Measurements from ENCODE around the gene RIC1.
"Not testable (repeated sequence)": the region's sequence is repeated elsewhere in the genome, so short reads cannot be mapped to it uniquely, and the experiment has no call there.

Gene RIC1

DNA sequence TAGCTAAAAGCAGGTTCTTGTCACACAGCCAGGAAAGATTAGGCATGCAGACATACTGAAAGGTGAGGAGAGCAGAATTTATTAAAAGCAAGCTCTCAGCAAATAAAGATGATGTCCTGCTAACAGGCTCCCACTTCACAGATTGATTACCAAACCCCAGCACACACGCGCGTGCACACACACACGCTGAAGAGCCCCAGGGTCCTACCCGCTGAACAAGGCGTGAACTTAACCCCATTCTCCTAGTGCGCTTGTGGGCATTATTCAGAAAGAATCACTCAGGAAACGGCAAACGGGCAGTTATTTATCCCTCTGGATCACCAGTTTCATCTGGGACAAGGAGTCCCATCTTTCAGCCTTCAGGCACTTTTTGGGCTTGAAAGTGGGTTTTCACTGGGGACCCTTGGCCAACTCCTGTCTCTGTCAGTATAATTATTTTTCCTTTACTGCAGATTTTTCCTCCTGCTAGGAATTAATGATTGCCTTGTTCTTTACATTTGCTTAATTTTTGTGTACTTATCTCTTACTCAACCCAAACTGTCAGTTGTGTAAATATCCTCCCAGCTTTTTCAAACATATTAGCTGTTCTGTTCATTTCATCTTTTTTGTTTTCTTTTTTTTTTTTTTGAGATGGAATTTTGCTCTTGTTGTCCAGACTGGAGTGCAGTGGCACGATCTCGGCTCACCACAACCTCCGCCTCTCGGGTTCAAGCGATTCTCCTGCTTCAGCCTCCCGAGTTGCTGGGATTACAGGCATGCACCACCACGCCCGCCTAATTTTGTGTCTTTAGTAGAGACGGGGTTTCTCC, 92.6 kb downstream of the RIC1 start (continued):
- TF ChIP-seq ZNF23 (tag by site-specific recombination; IDR thresholded peaks at IDR 0.05; ENCODE audit: borderline replicate concordance) (no peak), ZNF529 (tag by site-specific recombination; IDR thresholded peaks at IDR 0.05; ENCODE audit: insufficient replicate concordance) (no peak)

DNA sequence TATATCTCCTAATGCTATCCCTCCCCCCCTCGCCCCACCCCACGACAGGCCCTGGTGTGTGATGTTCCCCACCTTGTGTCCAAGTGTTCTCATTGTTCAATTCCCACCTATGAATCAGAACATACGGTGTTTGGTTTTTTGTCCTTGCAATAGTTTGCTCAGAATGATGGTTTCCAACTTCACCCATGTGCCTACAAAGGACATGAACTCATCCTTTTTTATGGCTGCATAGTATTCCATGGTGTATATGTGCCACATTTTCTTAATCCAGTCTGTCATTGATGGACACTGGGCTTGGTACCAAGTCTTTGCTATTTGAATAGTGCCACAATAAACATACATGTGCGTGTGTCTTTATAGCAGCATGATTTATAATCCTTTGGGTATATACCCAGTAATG, 93.8 kb downstream of the RIC1 start:
- H3K9me3 ChIP-seq (ENCODE audit: control insufficient read depth, insufficient read depth, low read depth, low read length); H3K4me1 ChIP-seq (ENCODE audit: control insufficient read depth, insufficient read depth, low read length); H3K27ac ChIP-seq (ENCODE audit: extremely low read depth, low read depth, low read length); POLR2A ChIA-PET; CTCF ChIA-PET; H3K4me3 ChIP-seq (ENCODE audit: low read depth, low read length): not testable (repeated sequence)
- peak; percentile 76; the same call in 1 of the 2 replicates for TF ChIP-seq ZNF146 (tag by site-specific recombination; IDR thresholded peaks at IDR 0.05)
- H3K36me3 ChIP-seq (ENCODE audit: control insufficient read depth in 2 of 2, insufficient read depth in 1 of 2, low read length in 2 of 2), result peaks cover 0 to 25% of the 10 kb centered on the region in 2 experiments; a peak in 2 of 3 replicates

DNA sequence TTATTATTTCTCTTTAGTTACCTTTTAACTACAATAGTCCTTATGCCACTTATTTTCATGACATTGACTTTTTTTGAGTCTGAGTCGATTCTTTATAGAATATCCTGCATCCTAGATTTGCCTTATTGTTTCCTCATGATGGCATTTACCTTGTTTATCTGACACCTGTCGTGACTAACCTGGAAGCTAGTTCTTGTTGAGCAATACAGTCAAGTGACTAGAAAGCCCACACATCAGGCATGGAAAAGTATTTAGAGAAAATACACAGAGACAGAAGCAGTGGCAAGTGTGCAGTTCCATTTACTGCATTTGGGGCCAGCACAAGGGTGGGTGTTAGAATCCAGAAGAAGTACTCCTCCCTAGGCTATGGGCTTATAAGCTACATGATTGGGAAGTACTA, 106.2 kb downstream of the RIC1 start:
- no peak overlapping the region for H3K27ac ChIP-seq (ENCODE audit: extremely low read depth, low read depth, low read length)
- TF ChIP-seq, protein P1, sequence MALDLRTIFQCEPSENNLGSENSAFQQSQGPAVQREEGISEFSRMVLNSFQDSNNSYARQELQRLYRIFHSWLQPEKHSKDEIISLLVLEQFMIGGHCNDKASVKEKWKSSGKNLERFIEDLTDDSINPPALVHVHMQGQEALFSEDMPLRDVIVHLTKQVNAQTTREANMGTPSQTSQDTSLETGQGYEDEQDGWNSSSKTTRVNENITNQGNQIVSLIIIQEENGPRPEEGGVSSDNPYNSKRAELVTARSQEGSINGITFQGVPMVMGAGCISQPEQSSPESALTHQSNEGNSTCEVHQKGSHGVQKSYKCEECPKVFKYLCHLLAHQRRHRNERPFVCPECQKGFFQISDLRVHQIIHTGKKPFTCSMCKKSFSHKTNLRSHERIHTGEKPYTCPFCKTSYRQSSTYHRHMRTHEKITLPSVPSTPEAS (tag by site-specific recombination; IDR thresholded peaks at IDR 0.05), result no peak
- TF ChIP-seq ZFP37 (tag by site-specific recombination; IDR thresholded peaks at IDR 0.05) (no peak), ZSCAN30 (tag by site-specific recombination; IDR thresholded peaks at IDR 0.05) (no peak), ZNF707 (tag by site-specific recombination; IDR thresholded peaks at IDR 0.05) (no peak), ZNF544 (tag by site-specific recombination; IDR thresholded peaks at IDR 0.05) (no peak), SCRT2 (tag by site-specific recombination; IDR thresholded peaks at IDR 0.05) (no peak), ZNF48 (tag by site-specific recombination; IDR thresholded peaks at IDR 0.05) (no peak), ZNF211 (tag by site-specific recombination; IDR thresholded peaks at IDR 0.05; ENCODE audit: low read depth) (no peak)
- TF ChIP-seq, protein P2, sequence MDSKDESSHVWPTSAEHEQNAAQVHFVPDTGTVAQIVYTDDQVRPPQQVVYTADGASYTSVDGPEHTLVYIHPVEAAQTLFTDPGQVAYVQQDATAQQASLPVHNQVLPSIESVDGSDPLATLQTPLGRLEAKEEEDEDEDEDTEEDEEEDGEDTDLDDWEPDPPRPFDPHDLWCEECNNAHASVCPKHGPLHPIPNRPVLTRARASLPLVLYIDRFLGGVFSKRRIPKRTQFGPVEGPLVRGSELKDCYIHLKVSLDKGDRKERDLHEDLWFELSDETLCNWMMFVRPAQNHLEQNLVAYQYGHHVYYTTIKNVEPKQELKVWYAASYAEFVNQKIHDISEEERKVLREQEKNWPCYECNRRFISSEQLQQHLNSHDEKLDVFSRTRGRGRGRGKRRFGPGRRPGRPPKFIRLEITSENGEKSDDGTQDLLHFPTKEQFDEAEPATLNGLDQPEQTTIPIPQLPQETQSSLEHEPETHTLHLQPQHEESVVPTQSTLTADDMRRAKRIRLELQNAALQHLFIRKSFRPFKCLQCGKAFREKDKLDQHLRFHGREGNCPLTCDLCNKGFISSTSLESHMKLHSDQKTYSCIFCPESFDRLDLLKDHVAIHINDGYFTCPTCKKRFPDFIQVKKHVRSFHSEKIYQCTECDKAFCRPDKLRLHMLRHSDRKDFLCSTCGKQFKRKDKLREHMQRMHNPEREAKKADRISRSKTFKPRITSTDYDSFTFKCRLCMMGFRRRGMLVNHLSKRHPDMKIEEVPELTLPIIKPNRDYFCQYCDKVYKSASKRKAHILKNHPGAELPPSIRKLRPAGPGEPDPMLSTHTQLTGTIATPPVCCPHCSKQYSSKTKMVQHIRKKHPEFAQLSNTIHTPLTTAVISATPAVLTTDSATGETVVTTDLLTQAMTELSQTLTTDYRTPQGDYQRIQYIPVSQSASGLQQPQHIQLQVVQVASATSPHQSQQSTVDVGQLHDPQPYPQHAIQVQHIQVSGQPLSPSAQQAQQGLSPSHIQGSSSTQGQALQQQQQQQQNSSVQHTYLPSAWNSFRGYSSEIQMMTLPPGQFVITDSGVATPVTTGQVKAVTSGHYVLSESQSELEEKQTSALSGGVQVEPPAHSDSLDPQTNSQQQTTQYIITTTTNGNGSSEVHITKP (tag by site-specific recombination; IDR thresholded peaks at IDR 0.05), result no peak
- TF ChIP-seq, protein P3, sequence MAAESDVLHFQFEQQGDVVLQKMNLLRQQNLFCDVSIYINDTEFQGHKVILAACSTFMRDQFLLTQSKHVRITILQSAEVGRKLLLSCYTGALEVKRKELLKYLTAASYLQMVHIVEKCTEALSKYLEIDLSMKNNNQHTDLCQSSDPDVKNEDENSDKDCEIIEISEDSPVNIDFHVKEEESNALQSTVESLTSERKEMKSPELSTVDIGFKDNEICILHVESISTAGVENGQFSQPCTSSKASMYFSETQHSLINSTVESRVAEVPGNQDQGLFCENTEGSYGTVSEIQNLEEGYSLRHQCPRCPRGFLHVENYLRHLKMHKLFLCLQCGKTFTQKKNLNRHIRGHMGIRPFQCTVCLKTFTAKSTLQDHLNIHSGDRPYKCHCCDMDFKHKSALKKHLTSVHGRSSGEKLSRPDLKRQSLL (tag by site-specific recombination; IDR thresholded peaks at IDR 0.05), result no peak
- no peaks in the 10 kb centered on the region for H3K4me1 ChIP-seq (ENCODE audit: control insufficient read depth, insufficient read depth, low read length)
- ChIA-PET POLR2A (no interaction called here), CTCF (no interaction called here)
- H3K9me3 ChIP-seq (ENCODE audit: control insufficient read depth, insufficient read depth, low read depth, low read length), result no peaks in the 10 kb centered on the region
- no peak overlapping the region for H3K4me3 ChIP-seq (ENCODE audit: low read depth, low read length)
- H3K36me3 ChIP-seq (ENCODE audit: control insufficient read depth in 2 of 2, insufficient read depth in 1 of 2, low read length in 2 of 2), result peaks cover 5 to 31% of the 10 kb centered on the region in 2 experiments
